Measurements from ENCODE around the gene GRM4.

The GRM4 gene

GRCh38 chr6:34126419-34126818 lies 19.5 kb downstream of the GRM4 start:
- Histone ChIP-seq H3K4me3 (ENCODE audit: low read depth, low read length) (no peak overlapping the region), H3K27ac (peak overlapping the region; percentile 94), H3K27me3 (ENCODE audit: insufficient read depth, low read depth, severe bottlenecking) (no peaks in the 10 kb centered on the region), H3K36me3 (peaks cover 25% of the 10 kb centered on the region), H3K9me3 (ENCODE audit: severe bottlenecking) (no peaks in the 10 kb centered on the region)
- DNase-seq, result peak; percentile 55
- TF ChIP-seq CTCF (IDR thresholded peaks at IDR 0.05; ENCODE audit: low read depth, low read length), result peak; percentile 62

GRCh38 chr6:34125939-34126338 lies 19.9 kb downstream of the GRM4 start:
- no peak for TF ChIP-seq CTCF (IDR thresholded peaks at IDR 0.05; ENCODE audit: low read depth, low read length)
- Histone ChIP-seq H3K27me3 (ENCODE audit: insufficient read depth, low read depth, severe bottlenecking) (no peaks in the 10 kb centered on the region), H3K27ac (no peak overlapping the region)

GRCh38 chr6:34120953-34121675 lies 24.8 kb downstream of the GRM4 start:
- H3K36me3 ChIP-seq, result peaks cover 4% of the 10 kb centered on the region
- no peaks in the 10 kb centered on the region for H3K9me3 ChIP-seq (ENCODE audit: severe bottlenecking)
- peak; percentile 81 for DNase-seq
- no peak overlapping the region for H3K4me3 ChIP-seq (ENCODE audit: low read depth, low read length)
- TF ChIP-seq CTCF (IDR thresholded peaks at IDR 0.05; ENCODE audit: low read depth, low read length), result peak; percentile 46
- H3K27me3 ChIP-seq (ENCODE audit: insufficient read depth, low read depth, severe bottlenecking), result no peaks in the 10 kb centered on the region
- peak overlapping the region; percentile 73 for H3K27ac ChIP-seq

More at GRCh38 chr6:34125939-34126338, 19.9 kb downstream of the GRM4 start:
- Histone ChIP-seq H3K36me3 (peaks cover 20% of the 10 kb centered on the region), H3K4me3 (ENCODE audit: low read depth, low read length) (no peak overlapping the region), H3K9me3 (ENCODE audit: severe bottlenecking) (no peaks in the 10 kb centered on the region)
- no peak for DNase-seq

- no peaks in the 10 kb centered on the region for H3K9me3 ChIP-seq (ENCODE audit: severe bottlenecking)
- H3K4me3 ChIP-seq (ENCODE audit: low read depth, low read length), result no peak overlapping the region
- TF ChIP-seq CTCF (IDR thresholded peaks at IDR 0.05; ENCODE audit: low read depth, low read length), result no peak
- no peak for DNase-seq
- H3K27ac ChIP-seq, result no peak overlapping the region
- H3K36me3 ChIP-seq, result peaks cover 6% of the 10 kb centered on the region; the same call in 1 of the 2 replicates
- no peaks in the 10 kb centered on the region for H3K27me3 ChIP-seq (ENCODE audit: insufficient read depth, low read depth, severe bottlenecking)
These were observed 30.0 kb downstream of the GRM4 start for GRCh38 chr6:34115915-34116314.

- Histone ChIP-seq H3K9me3 (ENCODE audit: severe bottlenecking) (no peaks in the 10 kb centered on the region), H3K36me3 (peaks cover 6% of the 10 kb centered on the region; the same call in 1 of the 2 replicates), H3K4me3 (ENCODE audit: low read depth, low read length) (no peak overlapping the region), H3K27ac (no peak overlapping the region), H3K27me3 (ENCODE audit: insufficient read depth, low read depth, severe bottlenecking) (no peaks in the 10 kb centered on the region)
- DNase-seq, result no peak
- no peak for TF ChIP-seq CTCF (IDR thresholded peaks at IDR 0.05; ENCODE audit: low read depth, low read length)
These were observed 30.5 kb downstream of the GRM4 start for GRCh38 chr6:34115403-34115795.
